ENCODE data around the gene ENPP6.
"Not testable (repeated sequence)": the region's sequence is repeated elsewhere in the genome, so short reads cannot be mapped to it uniquely, and the experiment has no call there.

ENPP6 gene

DNA sequence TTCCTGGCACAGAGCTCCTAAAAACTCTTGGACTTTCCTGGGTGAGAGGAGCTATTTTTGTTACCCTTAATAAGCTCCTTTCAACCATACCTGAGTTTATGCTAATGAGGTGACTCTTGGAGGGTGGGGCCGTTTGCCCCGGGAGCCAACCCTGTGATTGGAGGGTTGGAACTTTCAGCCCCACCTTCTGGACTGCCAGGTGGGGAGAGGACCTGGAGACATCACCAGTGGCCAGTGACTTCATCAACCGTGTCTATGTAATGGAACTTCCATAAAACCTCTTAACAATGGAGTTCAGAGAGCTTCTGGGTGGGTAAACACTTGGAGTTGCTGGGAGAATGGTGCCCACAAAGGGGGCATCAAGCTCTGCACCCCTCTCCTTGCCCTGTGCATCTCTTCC, 17.9 kb upstream of the ENPP6 start:
- no peak for DNase-seq (ENCODE audit: low spot score)

DNA sequence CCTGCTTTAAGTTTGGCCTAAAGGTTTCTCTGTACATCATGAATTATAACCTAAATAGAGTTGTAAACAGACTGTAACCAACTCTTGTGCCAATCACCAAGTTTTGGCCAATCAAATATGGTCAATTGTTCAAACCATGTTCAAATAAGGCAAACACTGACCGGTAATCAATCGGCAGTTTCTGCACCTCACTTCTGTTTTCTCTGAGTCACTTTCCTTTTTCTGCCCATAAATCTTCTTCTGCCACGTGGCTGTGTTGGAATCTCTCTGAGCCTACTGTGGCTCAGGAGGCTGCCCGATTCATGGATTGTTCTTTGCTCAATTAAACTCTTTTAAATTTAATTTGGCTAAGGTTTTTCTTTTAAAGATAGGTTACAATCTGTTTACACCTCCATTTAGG, 16.5 kb upstream of the ENPP6 start:
- no peak for DNase-seq (ENCODE audit: low spot score)

DNA sequence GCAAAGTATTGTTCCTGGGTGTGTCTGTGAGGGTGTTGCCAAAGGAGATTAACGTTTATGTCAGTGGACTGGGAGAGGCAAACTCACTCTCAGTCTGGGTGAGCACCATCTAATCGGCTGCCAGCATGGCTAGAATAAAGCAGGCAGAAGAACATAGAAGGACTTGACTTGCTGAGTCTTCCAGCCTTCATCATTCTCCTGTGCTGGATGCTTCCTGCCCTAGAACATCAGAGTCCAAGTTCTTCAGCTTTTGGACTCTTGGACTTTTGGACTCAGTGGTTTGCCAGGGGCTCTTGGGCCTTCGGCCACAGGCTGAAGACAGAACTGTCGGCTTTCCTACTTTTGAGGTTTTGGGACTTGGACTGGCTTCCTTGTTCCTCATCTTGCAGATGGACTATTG, 15.3 kb upstream of the ENPP6 start:
- DNase-seq (ENCODE audit: low spot score) = no peak

DNA sequence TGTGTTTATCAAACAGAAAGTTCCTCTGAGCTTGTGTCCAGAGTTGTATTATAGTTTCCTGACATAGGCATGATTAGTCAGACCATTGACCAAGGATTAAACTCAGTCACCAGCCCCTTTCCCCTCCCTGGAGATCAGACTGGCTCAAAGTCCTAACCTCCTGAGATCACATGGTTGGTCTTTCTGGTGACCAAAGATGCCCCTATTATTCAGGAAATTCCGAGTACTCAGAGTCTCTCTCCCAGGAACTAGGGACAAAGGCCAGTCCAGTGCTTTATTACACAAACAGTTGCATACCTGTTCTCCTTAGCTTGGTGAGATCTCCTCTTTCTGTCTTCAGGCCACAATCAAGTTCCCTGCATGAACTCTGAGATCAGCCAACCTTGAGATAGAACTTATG, 14.5 kb upstream of the ENPP6 start:
- DNase-seq (ENCODE audit: low spot score) = no peak

DNA sequence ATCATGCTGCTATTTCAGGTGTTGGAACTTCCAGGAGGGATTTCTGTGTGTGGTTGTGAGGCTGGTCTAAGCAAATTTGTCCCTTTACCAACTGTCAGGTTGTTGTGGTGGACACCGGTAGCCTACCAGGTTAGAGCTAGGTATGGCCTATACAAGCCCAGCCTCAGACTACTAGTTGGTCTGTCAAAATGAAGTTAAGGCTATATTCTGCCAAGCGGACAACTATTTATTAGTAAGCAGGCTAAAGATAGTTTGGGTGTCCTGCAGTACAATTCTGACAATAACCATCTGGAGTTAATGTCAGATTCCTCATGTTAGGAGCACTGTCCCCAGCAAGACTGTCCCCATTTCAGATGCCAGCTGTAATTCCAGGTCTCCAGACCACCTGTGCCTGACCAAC, 13.9 kb upstream of the ENPP6 start:
- DNase-seq (ENCODE audit: low spot score) = no peak

DNA sequence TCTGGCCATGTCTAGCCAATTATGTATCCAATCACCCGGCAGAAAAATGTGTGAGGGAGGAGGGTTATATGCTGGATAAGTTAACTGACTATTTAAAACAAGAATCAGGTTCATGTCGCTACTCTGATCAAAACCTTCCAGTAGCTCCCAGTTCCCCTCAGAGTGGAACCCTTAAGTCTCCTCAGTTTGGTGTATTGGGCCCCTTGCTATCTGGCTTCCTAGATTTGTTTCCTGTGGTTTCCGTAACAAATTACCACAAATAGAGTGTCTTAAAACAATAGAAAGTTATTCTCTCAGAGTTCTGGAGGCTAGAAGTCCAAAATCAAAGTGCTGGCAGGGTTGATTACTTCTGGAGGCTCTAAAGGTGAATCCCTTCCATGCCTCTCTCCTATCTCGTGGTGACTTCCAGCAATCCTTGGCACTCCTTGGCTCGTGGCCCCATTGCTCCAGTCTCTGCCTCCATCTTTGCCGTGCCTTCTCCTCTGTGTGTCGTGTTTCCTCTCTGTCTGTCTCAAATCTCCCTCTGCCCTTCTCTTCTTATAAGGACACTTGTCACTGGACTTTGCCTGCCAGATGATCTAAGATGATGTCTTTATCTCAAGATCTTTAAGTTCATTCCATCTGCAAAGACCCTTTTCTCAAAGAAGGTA, 10.5 kb upstream of the ENPP6 start:
- no peak for DNase-seq (ENCODE audit: low spot score)

DNA sequence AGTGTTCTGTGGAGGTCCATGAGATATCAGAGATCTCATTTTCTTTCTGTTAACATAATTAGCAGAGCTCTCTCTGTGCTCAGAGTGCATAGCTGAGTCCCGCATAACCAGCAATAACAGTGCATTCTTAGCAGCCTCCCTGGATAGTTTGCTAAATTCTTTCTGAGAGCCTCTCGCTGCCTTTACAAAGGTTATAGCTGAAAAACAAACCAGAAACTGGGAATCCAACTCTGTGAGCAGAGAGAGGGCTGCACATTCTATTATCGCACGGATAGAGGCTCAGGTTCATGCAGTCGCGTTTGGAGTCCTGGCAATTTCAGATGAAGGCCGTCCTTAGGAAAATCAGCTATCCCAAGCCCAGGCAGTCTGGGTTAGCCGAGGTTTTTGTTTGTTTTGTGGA, 1.2 kb downstream of the ENPP6 start:
- no peak for DNase-seq (ENCODE audit: low spot score)

DNA sequence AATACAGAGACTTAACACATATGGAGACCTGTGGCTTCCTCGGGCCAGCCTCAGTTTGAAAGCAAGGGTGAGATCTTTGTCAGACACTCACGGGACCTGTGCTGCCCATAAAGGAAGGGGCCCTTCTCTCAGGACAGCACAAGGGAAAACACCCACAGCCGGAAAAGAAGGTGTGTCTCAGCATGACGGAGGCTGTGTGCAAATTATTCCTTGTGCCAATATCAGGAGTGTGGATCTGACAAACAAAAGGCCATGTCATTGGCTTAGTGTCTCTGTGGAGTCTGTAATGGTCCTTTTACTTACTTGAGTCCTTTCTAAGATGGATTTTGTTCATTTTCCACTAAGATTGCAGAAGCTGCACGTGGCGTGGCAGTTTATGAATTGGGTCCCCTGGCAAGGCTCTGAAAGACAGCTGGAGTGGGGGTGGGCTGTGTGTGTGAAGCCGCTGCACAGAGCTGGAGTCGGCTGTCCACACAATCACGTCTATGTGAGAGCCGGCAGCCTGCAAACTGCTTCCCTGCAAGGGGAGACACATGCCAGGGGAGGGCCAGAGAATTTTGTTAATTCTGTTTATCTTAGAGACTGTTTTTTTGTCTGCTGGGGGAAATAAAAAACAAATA, 1.9 kb downstream of the ENPP6 start:
- no peak for DNase-seq (ENCODE audit: low spot score)

DNA sequence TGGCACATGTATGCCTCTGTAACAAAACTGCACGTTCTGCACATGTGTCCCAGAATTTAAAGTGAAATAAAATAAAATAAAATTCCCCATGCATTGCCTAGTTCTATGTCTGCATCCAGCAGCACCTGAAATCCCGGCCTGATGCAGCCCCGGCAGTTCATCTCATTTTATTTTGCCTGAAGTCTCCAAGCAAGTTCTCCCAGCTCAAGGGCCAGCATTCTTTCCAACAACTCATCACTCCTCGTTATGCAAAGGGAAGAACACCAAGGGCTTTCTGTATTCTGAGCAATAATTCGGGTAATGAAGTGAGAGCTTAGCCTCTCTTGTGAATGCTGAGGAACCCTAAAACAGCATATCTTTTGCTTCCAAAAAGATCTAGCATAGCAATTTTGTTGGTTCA, 2.7 kb downstream of the ENPP6 start:
- DNase-seq (ENCODE audit: low spot score) = no peak

DNA sequence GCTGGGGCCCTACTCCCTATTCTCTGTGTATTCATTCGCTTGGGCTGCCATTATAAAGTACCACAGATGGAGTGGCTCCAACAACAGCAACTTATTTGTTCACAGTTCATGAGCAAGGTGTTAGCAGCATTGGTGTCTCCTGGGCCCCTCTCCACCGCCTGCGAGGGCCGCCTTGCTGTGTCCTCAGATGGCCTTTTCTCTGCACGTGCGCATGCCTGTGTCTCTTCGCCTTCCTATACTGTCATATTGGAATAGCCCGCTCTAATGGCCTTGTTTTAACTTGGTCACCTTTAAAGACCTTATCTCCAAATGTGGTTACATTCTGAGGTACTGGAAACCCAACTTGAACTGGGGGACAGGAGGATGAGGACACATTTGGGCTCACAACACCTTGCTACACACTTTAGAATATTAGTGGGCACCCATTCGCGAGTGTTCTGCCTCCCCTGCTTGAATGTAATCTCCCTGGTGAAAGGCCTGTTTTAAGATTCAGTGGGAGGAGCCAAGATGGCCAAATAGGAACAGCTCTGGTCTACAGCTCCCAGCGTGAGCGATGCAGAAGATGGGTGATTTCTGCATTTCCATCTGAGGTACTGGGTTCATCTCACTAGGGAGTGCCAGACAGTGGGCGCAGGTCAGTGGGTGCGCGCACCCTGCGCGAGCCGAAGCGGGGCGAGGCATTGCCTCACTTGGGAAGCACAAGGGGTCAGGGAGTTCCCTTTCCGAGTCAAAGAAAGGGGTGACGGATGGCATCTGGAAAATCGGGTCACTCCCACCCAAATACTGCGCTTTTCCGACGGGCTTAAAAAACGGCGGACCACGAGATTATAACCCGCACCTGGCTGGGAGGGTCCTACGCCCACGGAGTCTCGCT, 9.7 kb downstream of the ENPP6 start:
- DNase-seq (ENCODE audit: low spot score) = not testable (repeated sequence)

DNA sequence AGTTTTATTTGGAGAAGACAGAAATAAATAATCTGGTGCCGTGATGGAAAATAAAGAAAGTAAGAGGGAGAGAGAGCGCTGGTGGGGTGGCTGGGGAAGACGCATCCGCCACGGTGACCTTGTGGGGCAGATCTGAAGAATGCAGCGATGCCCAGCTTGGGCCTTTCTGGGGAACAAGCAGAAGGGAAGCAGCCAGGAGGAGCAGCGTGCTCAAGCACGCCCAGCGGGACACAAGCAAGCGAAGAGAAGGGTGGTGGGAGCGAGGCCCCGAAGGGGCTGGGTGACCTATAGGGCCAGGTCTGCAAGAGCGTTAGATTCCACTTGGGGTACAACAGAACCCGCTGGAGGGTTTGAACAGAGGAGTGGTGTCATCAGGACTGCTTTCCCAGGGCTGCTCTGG, 12.4 kb downstream of the ENPP6 start:
- no peak for DNase-seq (ENCODE audit: low spot score)

DNA sequence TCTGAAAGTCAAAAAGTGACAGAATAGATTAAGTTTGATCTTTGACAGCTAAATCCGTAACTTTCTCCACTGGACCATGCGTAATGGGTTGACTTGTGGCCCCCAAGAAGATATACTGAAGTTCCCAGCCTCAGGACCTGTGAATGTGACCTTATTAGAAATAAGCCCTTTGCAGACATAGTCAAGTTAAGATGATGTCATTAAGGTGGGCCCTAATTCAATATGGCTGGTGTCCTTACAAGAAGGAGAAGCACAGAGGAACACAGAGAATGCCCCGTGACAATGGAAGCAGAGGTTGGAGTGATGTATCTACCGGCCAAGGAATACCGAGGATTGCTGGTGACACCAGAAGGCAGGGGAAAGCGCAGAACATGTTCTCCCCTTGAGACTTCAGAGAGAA, 14.4 kb downstream of the ENPP6 start:
- no peak for DNase-seq (ENCODE audit: low spot score)

DNA sequence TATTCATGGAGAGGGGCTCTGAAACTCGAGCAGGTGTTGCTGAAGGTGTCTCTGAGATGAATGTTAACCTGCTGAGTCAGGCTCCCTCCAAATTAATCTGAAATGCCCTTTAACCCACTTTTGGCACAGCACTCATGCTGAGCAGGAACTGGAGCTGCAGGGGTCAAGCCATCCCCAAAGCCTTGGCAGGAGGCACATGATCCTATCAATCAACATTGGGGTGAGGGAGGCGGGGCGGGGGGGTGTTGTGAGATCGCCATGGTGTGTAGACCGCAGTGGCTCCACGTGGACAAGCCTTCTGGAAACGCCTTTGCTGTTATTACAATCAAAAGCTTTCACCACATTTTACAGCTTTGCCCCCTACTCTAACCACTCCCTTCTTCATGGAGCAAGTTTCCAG, 16.5 kb downstream of the ENPP6 start:
- no peak for DNase-seq (ENCODE audit: low spot score)

DNA sequence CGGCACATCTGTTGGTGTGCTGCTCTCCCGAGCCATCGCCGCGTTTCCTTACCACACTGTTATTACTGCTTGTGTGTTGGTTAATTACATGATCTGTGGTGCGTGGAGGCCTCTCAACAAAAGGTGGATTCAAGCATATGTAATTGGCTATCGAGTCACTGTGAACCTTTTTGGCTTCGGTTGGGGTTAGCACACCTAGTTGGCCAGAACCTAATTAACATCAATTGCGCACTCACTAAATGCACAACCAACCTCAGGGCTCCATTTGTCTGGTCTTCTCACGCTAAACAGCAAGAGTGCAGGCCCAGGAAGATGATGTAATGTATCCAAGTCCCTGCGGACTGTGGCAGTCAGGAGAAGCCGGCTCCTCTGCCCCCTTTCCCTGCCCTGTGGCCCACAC, 17.4 kb downstream of the ENPP6 start:
- no peak for DNase-seq (ENCODE audit: low spot score)

DNA sequence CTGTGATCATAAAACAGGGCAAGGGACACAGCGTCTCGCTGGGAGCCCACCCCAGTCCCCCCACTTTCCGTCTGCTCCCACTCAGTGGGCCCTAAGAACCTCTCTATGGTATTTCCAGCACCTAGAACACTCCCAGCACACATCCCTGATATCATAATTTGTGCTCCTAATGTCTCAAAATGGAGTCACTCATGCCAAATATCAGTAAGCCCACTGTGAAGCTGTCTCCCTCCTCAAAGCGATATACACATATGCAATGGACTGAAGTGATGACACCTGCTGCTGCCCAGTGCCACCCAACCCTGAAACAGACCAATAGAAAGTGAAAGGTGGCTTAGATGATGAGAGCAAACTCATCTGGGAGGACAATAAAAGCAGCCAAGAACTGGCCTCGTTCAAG, 17.9 kb downstream of the ENPP6 start:
- DNase-seq (ENCODE audit: low spot score) = no peak

DNA sequence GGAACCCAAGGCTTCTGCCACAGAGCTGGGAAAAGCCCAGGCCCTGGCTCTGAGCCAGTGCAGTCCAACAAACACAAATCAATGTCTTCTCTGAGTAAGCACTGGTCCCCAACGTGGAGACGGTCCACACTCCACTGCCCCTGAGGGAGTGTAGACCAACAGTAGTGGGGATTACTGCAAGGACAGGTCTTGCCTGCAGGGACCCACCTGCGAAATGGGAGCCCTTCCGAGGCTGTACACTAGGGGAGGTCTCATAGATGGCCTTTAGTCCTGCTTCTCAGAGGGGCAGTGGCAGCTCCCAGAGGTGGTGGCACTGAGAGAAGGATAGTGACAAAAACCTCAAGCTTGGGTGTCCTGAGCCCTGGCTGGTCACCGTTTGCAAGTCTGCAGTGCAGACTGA, 19.5 kb downstream of the ENPP6 start:
- DNase-seq (ENCODE audit: low spot score) = no peak

DNA sequence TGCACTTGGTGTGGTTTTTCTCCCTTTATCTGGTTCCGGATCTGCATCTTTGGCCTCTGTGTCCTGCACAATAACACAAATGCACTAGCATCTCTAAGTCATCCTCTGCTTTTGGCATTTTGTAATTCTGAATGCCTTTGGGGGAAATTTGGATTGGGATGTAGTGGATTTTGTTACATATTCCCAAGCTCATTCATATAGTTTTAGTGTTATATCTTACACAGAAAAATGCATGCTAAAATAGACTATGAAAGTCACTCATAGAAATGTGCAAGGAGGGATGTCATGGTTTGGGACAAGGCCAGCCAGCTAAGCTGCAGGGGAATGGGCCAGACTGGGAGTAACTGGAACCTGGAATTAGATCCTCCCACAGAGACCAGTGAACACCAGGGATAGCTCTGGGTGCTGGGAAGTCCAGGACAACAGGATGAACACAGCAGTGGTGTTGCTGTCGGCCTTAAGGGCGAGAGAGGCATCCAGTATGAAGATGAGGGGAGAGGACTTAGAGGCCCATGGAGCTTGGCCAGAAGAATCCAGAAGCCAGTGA, 20.1 kb downstream of the ENPP6 start:
- no peak for DNase-seq (ENCODE audit: low spot score)

DNA sequence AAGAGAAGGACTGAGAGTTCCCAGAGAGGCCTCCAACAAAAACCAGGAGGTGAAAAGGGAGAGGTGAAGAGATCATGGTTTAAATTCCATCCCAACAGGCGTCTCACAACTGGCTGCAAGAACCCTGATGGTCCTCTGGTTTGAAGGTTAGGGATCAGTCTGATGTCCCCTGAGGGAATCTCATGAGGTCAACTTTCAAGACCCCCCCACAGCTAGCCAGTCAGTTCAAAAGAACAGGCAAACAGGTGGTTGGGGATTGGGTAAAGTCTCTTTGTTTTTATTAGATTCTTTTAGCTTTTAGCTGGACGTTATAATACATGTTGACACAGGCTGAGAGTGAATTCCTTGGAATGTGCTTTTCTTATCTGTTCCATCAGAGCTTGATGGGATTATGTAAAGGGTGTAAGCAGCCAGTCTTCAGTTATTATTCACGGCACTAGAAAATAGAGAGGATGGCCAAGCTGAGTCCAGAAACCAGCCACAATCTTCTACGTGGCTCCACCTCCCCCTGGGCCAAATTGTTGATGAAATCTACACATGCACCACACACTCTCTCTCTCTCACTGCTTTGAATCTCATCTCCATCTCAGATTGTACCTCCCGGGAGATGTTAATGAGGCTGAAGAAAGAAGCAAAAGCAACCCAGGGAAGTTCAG, 20.8 kb downstream of the ENPP6 start:
- DNase-seq (ENCODE audit: low spot score) = no peak

DNA sequence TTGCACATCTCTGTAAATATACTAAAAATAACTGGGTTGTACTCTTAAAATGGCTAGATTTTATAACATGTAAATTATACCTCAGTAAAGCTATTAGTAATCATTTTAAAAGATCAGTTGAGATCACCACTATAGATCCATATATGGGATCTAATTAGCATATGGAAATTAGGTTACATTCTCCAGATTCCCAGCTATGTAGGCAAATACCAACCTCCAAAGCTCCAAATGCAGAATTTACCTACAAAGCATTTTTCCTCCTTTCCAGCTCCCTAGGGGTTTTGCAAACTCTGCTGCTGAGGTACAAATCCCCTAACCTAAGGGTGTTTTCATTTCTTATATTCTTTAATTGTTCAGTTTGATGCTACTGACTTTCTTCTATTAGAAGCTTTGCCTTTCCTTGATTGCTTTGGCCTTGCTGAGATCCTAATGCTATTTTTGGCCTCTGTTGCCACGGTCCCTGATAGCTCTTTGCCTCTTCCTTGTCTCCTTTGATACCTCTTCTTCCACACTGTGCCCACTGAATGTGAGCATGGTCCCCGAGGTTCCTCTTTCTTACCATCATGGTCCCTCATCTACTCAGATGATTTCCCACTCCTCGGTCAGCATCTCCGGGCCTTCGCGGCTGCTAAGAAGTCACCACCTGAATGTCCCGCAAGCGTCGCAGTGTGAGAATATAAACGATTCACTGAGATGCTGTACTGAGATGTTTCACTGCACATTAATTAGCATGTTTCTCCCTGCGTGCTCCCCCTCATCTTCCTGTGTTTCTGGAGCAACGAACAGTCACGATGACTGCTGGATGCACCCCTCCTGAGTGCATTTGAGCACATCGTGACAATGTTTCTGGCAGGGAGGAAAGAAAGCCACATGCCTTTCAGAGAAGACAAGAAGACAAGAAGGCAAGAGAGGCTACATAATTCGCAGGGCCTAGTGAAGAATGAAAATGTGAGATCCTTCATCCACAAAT, 23.8 kb downstream of the ENPP6 start:
- no peak for DNase-seq (ENCODE audit: low spot score)

DNA sequence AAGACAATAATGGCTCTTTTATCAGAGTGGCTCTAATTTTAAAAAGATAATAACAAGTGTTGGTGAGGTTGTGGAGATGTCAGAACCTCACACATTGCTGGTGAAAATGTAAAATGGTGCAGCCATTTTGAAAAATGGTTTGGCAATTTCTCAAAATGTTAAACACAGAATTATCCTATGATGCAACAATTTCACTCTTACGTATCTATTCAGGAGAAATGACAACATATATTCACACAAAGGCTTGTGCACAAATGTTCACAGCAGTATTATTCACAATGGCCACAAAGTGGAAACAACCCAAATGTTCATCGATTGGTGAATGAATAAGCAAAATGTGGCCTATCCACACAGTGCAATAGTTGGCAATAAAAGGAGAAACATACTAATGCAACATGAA, 24.7 kb downstream of the ENPP6 start:
- no peak for DNase-seq (ENCODE audit: low spot score)

DNA sequence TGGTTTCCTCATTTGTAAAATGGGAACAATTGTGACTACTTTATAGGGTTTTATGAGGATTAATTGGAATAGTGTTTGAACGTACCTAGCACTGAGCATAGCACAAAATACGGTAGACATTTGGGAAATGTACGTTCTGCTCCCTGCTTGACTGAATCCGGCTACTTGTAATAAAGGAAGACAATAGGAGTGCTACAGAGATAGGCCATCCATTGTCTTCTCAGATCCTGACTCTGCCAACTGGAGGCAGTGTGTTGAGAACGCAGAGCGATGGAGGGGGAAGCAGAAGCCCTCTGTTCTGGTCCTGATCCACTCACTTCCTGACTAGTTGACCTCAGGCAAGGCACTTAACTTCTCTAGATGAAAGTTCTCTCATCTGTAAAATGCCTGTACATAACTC, 26.4 kb downstream of the ENPP6 start:
- no peak for DNase-seq (ENCODE audit: low spot score)

Measured in hematopoietic multipotent progenitor cell treated with erythropoietin and hydrocortisone succinate and interleukin-3 and kit ligand, for 15 days (in vitro differentiated cells).